Caco-2 (cell line): ENCODE results near the gene ATPAF2. TPM values are rescaled to one million over a fixed set of nuclear protein-coding genes. Genes with fewer than 3 reads are reported as not detected.

Experiments
- BruUV-seq: library from RNA; stranded (reverse); fragments of 400-500 nt; replicated peaks from 2 replicates; lab custom pipeline; 2021; lab: Mats Ljungman, UMichigan
- CTCF ChIA-PET: fragments of 300-600 bp; sonication (Branson Sonifier 250); formaldehyde crosslinking; loops from one replicate; lab custom pipeline; 2022; ENCODE audit warnings: antibody characterized with exemption; lab: Charles Lee
- POLR2A ChIA-PET: fragments of 300-600 bp; sonication (Branson Sonifier 250); formaldehyde crosslinking; loops from one replicate; lab custom pipeline; 2022; ENCODE audit warnings: antibody characterized with exemption; lab: Charles Lee
- DNase-seq, 2 experiments: peaks; one replicate each; pipeline versions ENCODE4 v3.0.0 to v3.0.0-alpha.2; 2020 to 2022
- H3K27me3 ChIP-seq: replicated peaks from 2 replicates; pipeline ENCODE4 v1.6.0; 2011; ENCODE audit warnings: low read length; ENCODE audit not compliant: control insufficient read depth, insufficient read depth
- H3K36me3 ChIP-seq: 2 replicates; pipeline ENCODE4 v1.5.1; 2011; ENCODE audit warnings: low read length; ENCODE audit not compliant: control insufficient read depth, insufficient read depth
- H3K4me1 ChIP-seq: fragments of 250-450 bp; sonication (Bioruptor Pico); 2 replicates; pipeline ENCODE4 v1.5.1; 2020; ENCODE audit warnings: mild to moderate bottlenecking
- H3K4me3 ChIP-seq: 2 replicates; pipeline ENCODE4 v1.5.1; 2011; ENCODE audit warnings: low read depth, mild to moderate bottlenecking, control low read depth, low read length
- H3K9me3 ChIP-seq: fragments of 250-450 bp; sonication (Bioruptor Pico); 2 replicates; pipeline ENCODE4 v1.5.1; 2020; ENCODE audit warnings: mild to moderate bottlenecking, moderate library complexity
- H3K27ac Mint-ChIP-seq: one replicate; pipeline ENCODE4 v1.8.0; 2022; ENCODE audit warnings: mixed read lengths; ENCODE audit not compliant: unreplicated experiment
- H3K27me3 Mint-ChIP-seq: one replicate; pipeline ENCODE4 v1.8.0; 2022; ENCODE audit warnings: mixed read lengths; ENCODE audit not compliant: insufficient read depth, unreplicated experiment
- H3K36me3 Mint-ChIP-seq: one replicate; pipeline ENCODE4 v1.8.0; 2022; ENCODE audit warnings: mild to moderate bottlenecking, mixed read lengths; ENCODE audit not compliant: insufficient read depth, unreplicated experiment
- H3K4me1 Mint-ChIP-seq: one replicate; pipeline ENCODE4 v1.8.0; 2022; ENCODE audit warnings: low read depth, mixed read lengths; ENCODE audit not compliant: unreplicated experiment
- H3K4me3 Mint-ChIP-seq: one replicate; pipeline ENCODE4 v1.8.0; 2022; ENCODE audit warnings: mild to moderate bottlenecking, moderate library complexity, mixed read lengths; ENCODE audit not compliant: unreplicated experiment
- H3K9me3 Mint-ChIP-seq: one replicate; pipeline ENCODE4 v1.8.0; 2022; ENCODE audit warnings: mixed read lengths; ENCODE audit not compliant: unreplicated experiment
- CTCF ChIP-seq, 2 experiments: fragments of 200-600 bp in 1 of 2; IDR thresholded peaks; 1 replicate in 1 of 2; 2 replicates in 1 of 2; pipeline versions ENCODE4 v1.5.1 to v1.8.0; 2011 to 2022; ENCODE audit warnings: antibody characterized with exemption in 1 of 2, control low read depth in 1 of 2, inconsistent platforms in 1 of 2, low read depth in 1 of 2, low read length in 1 of 2, mild to moderate bottlenecking in 1 of 2, moderate library complexity in 1 of 2; ENCODE audit not compliant: insufficient read depth in 1 of 2, severe bottlenecking in 1 of 2, unreplicated experiment in 1 of 2
- intact Hi-C: fragments of 100-400 bp; cut with micrococcal nuclease; formaldehyde crosslinking; loops from one replicate; pipeline ENCODE4 v1.10.0; 2022; ENCODE audit not compliant: unreplicated experiment
- total RNA-seq: library from RNA; stranded (reverse); gene quantifications from 2 replicates; pipeline ENCODE4 v1.2.3, GENCODE V29; 2022

Gene ATPAF2
- total RNA-seq, 1 experiment from 2014 or later = 37.9 TPM

- no peak for TF ChIP-seq CTCF (IDR thresholded peaks at IDR 0.05; ENCODE audit: insufficient read depth in 1 of 2, low read depth in 1 of 2, low read length in 1 of 2, severe bottlenecking in 1 of 2, unreplicated experiment in 1 of 2)
- Mint-ChIP-seq H3K4me3 (no peak overlapping the region), H3K9me3 (no peaks in the 10 kb centered on the region), H3K27ac (no peak overlapping the region), H3K4me1 (no peaks in the 10 kb centered on the region), H3K27me3 (no peaks in the 10 kb centered on the region), H3K36me3 (no peaks in the 10 kb centered on the region)
- DNase-seq = no peak
- H3K4me3 ChIP-seq = no peak overlapping the region
- H3K9me3 ChIP-seq = no peaks in the 10 kb centered on the region
- CTCF ChIA-PET = interaction anchor here (0.7 to 1.4 kb wide), 3 partner anchors 10 to 204 kb away, joined by 3 read pairs; no protein-coding TSS in a partner anchor
- BruUV-seq = no TSS peak
- no peaks in the 10 kb centered on the region for H3K36me3 ChIP-seq
- intact Hi-C loops = no loop called here
- H3K4me1 ChIP-seq = no peaks in the 10 kb centered on the region
- POLR2A ChIA-PET = no interaction called here
- H3K27me3 ChIP-seq = no peaks in the 10 kb centered on the region
These were observed 33.5 kb downstream of the ATPAF2 start for GRCh38 chr17:18005496-18005895.

GRCh38 chr17:18004884-18005305 is 34.1 kb downstream of the ATPAF2 start:
- intact Hi-C loops = no loop called here
- no peak overlapping the region for H3K4me3 Mint-ChIP-seq
- no peaks in the 10 kb centered on the region for H3K36me3 Mint-ChIP-seq
- BruUV-seq = no TSS peak
- no peaks in the 10 kb centered on the region for H3K27me3 ChIP-seq
- H3K27ac Mint-ChIP-seq = no peak overlapping the region
- TF ChIP-seq CTCF (IDR thresholded peaks at IDR 0.05; ENCODE audit: insufficient read depth in 1 of 2, low read depth in 1 of 2, low read length in 1 of 2, severe bottlenecking in 1 of 2, unreplicated experiment in 1 of 2) = peak; percentile 17 to 38
- no peaks in the 10 kb centered on the region for H3K27me3 Mint-ChIP-seq
- H3K9me3 ChIP-seq = no peaks in the 10 kb centered on the region
- H3K4me3 ChIP-seq = no peak overlapping the region
- peak in 1 of 2 experiments; percentile 43 for DNase-seq
- no peaks in the 10 kb centered on the region for H3K36me3 ChIP-seq
- H3K9me3 Mint-ChIP-seq = no peaks in the 10 kb centered on the region
- ChIA-PET POLR2A (no interaction called here), CTCF (interaction anchor here (0.7 to 1.4 kb wide), 3 partner anchors 10 to 646 kb away, joined by 3 read pairs; no protein-coding TSS in a partner anchor)
- H3K4me1 Mint-ChIP-seq = no peaks in the 10 kb centered on the region
- H3K4me1 ChIP-seq = no peaks in the 10 kb centered on the region

GRCh38 chr17:18004345-18004744 is 34.6 kb downstream of the ATPAF2 start:
- Mint-ChIP-seq H3K27me3 (no peaks in the 10 kb centered on the region), H3K27ac (no peak overlapping the region), H3K36me3 (no peaks in the 10 kb centered on the region), H3K4me1 (no peaks in the 10 kb centered on the region), H3K9me3 (no peaks in the 10 kb centered on the region), H3K4me3 (no peak overlapping the region)
- Histone ChIP-seq H3K27me3 (no peaks in the 10 kb centered on the region), H3K9me3 (no peaks in the 10 kb centered on the region), H3K4me1 (no peaks in the 10 kb centered on the region), H3K36me3 (no peaks in the 10 kb centered on the region), H3K4me3 (no peak overlapping the region)
- intact Hi-C loops = no loop called here
- DNase-seq = no peak
- BruUV-seq = no TSS peak
- ChIA-PET POLR2A (no interaction called here), CTCF (interaction anchor here (0.7 to 1.4 kb wide), 3 partner anchors 9 to 645 kb away, joined by 3 read pairs; no protein-coding TSS in a partner anchor)
- TF ChIP-seq CTCF (IDR thresholded peaks at IDR 0.05; ENCODE audit: insufficient read depth in 1 of 2, low read depth in 1 of 2, low read length in 1 of 2, severe bottlenecking in 1 of 2, unreplicated experiment in 1 of 2) = no peak
